ENCODE measurements around the gene CLEC3B.

CLEC3B gene

DNA sequence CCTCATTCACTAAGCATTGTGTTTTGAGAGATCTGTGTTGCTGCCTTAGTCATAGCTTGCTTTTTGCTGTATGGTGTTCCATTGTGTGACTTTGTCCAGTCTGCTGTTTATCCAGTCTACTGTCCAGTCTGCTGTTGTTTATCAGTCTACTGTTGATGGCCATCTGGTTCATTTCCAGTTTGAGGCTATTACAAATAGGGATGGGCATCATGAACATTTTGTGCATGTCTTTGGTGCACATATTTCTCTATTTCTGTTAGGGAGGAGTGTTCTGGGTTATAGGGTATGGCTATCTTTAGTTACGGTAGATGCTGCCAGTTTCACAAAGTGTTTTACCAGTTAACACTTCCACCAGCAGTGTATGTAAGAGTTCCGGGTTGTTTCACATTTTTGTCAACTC lies 22.2 kb upstream of the CLEC3B start:
- no peak for DNase-seq

DNA sequence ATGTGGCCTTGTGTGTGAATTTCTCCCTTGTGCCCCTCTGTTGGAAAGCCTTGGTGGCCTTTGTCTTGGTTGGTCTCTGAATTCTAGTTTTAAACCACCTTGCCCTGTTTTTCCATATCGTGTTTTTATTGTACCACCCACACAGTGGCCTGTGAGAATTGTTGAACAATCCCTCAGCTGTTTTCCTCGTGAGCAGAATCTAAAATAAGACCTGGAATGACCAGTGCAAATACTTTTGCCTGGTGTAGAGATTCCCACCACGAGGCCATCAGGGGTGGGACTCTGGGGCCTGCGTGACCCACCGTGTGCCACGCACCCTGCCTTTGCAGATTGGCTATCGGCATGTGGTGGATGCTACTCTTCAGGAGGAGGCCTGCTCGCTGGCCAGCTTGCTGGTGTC lies 19.0 kb upstream of the CLEC3B start:
- no peak for DNase-seq

DNA sequence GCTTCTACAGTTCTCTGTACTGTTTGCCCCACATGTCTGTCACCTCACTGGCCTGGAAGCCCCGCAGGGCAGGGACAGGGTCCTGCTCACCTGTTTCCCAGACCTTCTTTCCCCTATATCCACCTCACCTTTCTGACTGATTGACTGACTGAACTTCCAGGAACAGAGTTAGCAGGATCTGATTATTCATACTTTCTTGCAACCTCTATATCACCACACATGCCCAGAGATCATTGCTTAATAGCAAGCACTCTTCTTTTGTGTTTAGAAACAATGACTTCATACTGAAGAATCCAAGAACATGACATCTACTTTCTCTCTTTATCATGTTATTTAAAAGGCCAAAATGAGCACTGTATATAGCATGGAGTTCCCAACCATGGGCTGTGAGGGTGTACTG lies 18.0 kb upstream of the CLEC3B start:
- DNase-seq = no peak

DNA sequence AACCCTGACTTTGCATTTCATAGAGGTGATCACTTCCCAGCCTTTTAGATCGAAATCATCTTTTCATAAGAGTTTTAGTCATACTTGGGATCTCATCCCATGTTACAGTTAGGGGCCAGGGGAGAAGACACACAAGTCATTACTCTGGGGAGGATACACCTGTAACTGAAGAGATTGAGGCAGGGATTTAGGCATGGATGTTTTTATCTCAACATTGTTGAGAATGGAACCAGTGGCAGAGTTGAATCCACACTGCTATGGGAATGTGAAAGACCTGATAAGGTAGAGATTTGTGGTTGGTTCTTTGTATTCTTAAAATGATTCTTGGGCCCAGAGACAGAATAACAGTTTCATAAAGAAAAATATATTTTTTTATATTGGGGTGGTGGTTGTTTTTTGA lies 16.2 kb upstream of the CLEC3B start:
- DNase-seq = no peak

DNA sequence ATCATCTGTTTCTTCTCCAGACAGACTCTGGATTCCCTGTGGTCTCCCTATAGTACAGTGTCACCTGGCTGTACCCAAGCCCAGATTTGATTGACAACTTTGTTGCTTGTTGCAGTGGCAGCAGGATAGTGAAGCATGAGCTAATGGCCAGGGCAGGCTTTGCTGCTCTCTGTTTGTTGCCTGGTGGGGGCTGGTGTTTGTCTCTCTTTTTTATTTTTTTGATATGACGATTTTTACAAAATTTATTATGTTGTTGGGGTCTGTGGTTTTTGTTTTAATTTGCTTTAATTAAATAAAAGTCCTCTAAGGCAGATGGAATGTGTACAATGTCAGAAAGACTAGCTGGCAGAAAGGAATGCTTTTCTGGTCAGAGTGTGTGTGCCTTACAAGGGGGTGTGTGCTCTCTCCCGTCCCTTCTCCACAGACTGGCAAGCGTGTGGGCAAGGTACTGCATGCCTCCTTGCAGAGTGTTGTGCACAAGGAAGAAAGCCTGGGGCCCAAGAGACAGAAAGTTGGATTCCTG lies 15.2 kb upstream of the CLEC3B start:
- no peak for DNase-seq

DNA sequence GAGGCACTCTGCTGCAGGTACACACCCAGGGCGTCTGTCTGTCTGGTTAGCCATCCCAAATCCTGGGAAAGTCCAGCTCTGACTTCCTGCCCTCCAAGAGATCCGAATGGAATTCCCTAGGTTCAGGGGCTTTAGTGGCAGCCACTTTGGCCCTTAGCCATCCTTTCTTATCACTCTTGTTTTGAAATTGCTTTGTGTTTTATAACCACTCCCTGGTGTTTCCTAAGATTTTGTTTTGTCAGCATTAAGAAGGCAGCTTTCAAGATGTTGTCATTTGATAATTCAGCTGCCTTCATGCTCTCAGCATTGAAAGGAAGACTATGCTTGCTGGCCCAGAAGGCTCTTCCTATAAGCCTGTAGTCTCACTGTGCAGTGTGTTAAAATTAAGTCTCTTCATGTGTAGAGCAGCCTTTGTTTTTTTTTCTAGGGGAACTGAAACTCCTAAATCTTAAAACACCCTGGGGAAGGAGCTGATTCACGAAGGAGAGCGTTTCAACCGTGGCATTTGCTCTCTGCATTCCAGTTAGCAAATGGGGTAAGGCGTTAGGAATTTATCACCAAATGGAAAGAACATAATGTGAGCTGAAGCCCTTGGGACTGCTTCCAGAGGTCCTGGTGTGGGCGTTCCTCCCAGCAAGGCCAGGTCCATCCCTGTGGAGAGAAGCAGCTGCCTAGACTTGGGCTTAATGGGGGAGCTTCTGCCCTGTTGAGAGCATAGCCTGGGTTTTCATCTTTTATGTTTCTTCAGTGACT lies 14.2 kb upstream of the CLEC3B start:
- no peak for DNase-seq

DNA sequence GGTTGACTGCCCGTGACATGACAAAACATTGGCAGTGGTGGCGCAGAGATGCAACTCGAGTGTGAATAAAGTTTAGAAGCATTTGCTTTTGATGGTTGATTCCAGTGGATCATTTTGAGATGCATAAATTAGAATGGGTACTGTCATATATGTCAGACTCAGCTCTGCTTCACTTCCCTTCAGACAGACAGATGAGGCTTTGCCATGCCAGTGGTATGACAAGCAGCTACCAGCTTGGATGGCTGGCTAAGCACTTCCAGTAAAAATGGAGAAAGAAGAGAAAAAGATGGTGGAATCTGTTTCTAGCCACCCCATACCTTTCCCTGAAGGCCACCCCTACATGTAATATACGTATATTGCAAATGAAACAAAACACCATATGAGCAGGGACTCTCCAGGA lies 13.5 kb upstream of the CLEC3B start:
- no peak for DNase-seq

DNA sequence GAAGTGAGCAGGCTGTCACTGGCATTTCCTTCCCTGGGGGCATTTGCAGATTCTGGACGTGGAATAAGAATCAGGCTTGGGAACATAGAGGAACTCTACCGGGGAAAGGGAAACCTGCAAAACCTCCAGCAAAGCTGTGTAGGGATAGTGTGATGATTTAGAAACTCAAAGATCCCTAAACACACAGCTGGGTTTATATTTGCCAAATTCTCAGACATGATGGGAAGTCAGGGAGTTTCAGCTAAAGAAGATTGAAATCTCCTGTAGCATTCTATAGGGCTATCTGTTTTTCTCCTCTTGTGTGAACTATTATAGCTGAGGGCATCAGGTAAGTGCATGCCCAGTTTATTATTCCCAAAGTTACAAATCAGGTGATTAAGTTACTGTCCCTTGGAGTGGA lies 9.2 kb upstream of the CLEC3B start:
- no peak for DNase-seq

DNA sequence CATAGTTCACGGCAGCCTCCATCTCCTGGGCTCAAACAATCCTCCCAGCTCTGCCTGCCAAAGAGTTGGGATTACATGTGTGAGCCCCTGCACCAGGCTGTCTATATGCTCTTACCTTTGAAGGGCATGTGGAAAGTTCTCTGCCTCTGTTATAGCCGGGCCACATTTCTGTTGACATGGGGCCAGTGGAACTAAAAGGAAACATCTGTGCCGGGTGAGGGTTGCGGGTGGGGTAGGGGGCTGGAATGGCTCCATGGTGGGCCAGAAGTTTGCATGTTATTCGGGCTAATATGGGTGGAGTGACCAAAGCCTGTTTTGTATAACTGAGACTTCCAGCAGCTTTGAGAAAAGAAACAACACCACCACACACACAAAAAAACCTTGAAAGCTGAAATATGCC lies 8.3 kb upstream of the CLEC3B start:
- DNase-seq = no peak

DNA sequence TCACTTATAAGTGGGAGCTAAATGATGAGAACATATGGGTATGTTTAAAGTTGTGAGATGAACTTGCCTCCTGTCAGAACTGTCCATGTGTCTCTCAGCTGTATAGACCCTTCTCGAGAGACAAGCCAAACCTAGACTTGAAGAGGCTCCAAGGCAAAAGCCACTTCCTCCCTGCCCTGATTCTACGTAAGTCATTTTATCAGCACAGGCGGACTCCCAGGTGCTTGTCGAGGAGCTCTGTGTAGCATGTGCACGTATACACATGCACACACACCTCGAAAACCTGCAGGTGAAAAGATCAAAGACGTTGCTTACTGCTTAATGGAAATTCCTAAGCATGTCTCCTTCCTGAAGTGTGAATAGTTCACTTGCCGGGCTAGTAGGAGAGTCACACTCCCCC lies 5.6 kb upstream of the CLEC3B start:
- no peak for DNase-seq

DNA sequence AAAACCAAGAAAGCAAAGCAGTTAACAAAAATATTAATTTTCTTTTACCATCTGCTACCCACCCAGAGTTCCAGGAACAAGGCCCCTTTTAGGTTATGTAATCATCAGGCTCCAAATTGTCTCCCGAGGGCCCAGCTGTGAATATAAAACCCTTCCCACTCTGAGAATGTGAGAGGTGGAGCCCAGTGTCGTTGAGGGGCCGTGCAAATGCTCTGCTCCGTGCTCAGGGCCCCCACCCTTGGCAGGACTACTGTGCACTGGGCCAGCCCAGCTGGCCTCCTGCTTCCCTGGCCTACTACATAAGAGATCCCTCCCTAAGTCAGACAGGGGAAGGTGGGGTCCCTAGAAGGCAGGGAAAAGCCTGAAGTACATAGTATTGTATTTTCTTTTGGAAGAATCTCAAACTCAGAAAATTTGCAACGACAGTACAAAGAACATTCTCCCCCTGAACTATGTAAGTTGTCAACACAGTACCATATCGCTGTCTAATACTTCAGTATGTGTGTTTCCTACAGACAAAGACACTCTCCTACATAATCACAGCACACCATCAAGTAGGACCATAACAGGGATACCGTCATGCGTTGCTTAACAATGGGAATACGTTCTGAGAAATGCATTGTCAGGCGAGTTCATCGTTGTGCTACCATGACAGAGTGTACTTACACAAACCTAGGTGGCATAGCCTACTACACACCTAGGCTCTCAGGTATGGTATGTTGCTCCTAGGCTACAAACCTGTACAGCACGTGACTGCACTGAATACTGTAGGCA lies 4.4 kb upstream of the CLEC3B start:
- no peak for DNase-seq

DNA sequence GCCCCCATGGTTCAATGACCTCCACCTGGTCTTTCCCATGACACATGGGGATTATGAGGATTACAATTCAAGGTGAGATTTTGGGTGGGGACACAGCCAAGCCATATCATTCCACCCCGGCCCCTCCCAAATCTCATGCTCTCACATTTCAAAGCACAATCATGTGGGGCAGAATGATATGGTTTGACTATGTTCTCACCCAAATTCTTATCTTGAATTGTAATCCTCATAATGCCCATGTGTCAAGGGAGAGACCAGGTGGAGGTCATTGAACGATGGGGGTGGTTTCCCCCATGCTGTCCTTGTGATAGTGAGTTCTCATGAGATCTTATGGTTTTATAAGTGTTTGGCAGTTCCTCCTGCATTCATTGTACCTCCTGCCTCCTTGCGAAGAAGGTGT lies 2.4 kb upstream of the CLEC3B start:
- DNase-seq = no peak

DNA sequence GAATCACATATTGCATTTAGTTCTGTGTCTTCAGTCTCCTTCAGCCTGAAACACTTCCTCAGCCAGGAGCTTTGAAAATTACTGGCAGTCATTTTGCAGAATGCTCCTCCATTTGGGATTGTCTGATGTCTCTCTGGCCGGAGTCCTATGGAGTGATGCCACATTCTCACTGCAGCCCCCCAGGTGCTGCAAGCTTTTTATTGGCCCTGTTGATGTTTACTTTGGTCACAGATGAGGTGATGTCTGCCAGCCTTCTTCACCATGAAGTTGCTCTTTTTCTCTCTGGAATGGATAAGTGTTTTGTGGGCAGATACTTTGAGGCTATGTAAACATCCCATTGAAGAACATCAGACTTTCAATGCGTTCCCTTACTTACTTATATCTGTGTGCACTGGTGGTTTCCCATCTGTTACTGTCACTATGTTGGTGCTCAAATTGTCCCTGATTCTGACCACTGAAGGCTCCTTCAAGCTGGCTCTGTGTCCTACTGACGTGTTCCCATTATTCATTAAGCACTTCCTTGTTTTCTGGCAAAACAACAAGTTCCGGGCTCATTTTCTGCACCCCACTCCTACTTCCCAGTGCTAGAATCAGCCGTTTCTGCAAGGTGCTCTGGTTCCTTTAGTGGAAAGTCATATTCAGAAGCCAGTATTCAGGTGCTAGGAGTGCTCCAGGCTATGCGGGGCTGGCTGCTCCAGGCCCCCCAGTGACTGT lies 1.4 kb upstream of the CLEC3B start:
- DNase-seq = no peak

DNA sequence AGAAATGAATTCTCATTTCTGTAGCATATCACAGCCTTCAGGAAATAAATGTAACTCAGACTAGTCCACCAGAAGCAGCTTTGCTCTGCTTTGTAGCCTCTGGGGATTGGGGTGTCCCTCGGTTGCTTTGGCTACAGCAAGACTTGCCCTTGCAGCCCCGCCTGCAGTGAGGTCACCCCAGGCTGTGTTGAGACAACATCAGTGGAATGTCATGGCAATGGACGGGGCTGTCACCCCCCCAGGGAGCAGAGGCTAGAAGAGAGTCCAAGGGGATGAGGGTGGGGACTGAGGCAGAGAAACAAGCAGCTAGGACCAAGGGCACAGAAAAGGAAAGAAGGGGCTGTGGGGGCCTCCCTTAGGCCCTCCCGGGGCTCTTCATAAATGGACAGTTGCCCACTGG lies 854 bp downstream of the CLEC3B start:
- no peak for DNase-seq

DNA sequence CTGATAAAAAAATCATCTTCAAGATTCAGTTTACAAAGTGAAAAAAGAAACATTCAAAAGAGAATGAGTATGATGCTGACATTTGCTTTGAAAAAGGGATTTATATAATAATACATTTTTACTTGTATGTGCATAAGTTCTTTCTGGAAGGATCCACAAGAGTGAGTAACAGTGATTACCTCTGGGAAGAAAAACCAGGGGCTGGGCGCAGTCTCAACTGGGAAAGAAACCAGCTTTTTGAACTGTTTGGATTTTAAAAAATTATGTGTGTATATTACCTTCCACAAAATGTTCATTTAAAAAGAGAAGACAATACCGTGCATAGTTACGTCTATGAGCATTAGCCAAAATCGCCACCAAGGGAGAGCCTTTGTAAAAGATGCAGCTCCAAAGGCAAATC lies 1.3 kb downstream of the CLEC3B start:
- no peak for DNase-seq

DNA sequence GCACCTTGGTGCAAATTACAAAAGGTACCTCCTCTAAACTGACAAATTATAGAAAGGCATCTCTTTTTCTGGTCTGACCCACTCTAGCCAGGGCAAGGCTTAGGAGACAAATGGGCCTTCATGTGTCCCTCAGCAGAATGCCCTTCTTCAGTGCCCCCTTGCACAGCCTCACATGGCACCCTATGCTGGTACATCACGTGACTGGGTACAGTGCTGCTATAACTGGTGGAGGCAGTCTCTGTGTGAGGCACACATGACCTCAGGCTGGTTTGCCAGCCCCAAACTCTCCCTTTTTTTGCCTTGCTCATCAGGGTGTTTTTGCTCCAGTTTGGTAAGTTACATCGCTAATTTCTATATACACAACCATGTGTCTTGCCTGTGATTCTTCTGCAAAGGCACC lies 3.1 kb downstream of the CLEC3B start:
- DNase-seq = no peak

DNA sequence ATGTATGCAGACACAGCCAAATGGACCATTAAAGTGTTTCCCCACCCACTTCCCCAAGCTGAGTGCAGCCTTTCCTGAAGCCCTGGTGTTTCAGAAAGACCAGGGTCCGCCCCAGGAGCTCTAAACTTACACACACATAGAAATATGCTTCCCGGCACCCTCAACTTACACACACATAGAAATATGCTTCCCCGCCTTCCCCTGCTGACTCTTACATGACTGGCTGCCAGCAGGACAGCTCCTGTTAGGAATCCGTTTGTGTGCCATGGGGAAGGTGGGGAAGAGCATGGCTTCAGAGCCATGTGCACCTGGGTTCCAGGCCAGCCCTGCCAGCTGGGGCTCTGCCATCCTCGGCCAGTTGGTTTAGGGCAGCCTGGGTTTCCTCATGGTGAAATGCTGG lies 3.6 kb downstream of the CLEC3B start:
- no peak for DNase-seq

DNA sequence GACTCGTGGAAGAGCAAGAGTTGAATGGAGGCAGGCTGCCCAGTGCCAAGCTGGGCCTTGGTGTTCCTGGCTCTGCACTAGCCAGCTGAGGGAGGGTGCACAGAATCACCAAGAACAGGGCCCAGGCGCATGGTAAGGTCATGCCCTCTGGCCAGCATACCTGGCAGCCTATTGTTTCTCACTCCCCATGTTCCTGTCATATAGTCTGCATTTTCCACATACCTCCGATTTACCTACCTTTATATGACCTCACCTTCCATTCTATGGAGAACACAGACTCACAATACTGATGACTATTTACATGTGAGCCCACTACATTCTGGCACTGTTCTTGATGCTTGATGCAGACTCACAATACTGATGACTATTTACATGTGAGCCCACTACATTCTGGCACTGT lies 5.4 kb downstream of the CLEC3B start:
- DNase-seq = no peak

DNA sequence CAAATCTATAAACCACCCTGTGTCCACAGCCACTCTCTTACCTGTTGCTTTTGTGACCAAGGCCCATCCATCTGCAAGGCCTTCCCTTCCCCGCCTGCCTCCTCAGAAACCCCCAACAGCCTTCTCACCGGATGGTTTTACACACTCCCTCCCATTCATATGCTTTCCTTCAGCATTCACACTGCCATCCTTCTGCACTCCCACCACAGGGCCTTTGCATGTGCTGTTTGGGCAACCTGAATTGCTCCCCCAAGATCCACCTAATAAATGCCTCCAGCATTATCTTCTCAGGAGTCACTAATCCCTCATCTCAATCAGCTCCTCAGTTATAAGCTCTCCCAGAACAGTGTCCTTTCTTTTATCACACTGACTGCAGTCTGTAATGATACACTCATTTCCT lies 6.0 kb downstream of the CLEC3B start:
- no peak for DNase-seq

DNA sequence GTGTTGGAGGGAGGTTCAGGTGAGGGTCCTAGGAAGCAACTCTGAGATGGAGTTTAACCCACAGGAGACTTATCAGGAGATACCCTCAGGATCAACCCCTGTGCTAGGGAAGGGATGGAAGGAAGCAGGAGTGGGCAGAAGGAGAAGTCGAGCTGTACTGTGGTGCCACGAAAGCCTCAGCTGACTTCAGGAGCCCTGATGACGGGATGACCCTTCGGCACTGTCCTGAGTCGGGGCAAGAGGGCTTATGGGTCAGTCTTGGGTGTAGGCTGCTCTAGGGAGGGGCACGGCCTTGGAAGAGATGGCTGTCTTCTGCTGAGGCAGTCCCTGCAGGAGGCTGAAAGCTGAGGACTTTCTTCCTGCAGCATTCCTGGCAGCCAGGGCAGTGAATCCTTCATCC lies 7.7 kb downstream of the CLEC3B start:
- no peak for DNase-seq

DNA sequence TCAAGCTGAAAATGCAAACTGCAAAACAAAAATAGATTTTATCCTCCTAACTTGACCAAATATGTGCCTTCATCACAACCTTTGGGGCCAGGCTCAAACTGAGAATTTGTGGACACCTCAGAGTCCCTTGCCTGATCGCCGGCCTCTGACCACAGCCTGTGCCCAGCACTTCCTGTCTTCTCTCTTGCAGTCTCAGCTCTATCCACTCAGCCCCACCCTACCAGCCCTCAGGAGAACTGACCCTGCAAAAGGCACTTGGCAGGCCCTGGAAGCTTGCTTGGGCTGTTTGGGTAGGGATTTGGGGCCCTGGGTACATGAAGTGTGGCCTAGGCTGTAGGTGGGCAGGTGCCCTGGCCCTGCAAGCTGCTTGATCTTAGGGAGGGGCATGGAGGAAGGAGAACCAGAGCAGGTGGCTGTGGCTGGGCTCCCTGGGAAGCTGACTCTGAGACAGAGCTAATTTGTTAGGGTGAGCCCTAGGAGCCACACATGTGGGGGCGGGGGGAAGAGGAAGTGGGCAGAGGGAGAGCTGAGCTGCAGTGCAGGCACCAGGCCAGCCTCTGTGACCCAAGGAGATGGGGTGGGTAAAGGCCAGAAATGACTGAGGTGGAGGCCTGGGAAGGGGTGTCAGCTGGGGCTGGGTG lies 8.6 kb downstream of the CLEC3B start:
- DNase-seq = peak; percentile 59

DNA sequence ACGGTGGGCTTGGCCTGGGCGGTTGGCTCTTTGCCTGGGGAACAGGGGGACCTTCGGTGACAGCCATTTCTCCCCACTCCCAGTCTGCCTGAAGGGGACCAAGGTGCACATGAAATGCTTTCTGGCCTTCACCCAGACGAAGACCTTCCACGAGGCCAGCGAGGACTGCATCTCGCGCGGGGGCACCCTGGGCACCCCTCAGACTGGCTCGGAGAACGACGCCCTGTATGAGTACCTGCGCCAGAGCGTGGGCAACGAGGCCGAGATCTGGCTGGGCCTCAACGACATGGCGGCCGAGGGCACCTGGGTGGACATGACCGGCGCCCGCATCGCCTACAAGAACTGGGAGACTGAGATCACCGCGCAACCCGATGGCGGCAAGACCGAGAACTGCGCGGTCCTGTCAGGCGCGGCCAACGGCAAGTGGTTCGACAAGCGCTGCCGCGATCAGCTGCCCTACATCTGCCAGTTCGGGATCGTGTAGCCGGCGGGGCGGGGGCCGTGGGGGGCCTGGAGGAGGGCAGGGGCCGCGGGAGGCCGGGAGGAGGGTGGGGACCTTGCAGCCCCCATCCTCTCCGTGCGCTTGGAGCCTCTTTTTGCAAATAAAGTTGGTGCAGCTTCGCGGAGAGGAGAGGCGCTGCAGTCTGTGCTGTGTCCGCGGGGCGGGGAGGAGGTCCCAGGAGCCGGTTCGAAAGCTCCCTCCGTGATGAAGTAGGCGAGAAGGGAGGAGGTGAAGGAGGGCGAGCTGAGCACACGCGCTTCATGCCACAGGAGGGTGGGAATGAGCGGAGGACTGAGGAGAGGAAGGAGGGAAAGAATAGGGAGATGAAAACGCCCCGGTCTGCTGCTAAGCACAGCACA lies 9.6 kb downstream of the CLEC3B start:
- no peak for DNase-seq
